Panc1 (cell line): ENCODE data around the gene CCL16. TPM values are rescaled to one million over a fixed set of nuclear protein-coding genes. Genes with fewer than 3 reads are reported as not detected.

Experiments
- ATAC-seq: fragments of 200-7000 bp; cut with Tn5 transposase; 2 replicates; pipeline ENCODE4 v1.9.1; 2020; ENCODE audit warnings: mild to moderate bottlenecking, moderate library complexity
- BruUV-seq: library from RNA; stranded (reverse); fragments of 400-500 nt; replicated peaks from 2 replicates; lab custom pipeline; 2021; lab: Mats Ljungman, UMichigan
- CTCF ChIA-PET: fragments of 300-600 bp; sonication (Branson Sonifier 250); formaldehyde crosslinking; loops from one replicate; lab custom pipeline; 2022; ENCODE audit warnings: antibody characterized with exemption; lab: Charles Lee
- POLR2A ChIA-PET: fragments of 300-600 bp; sonication (Branson Sonifier 250); formaldehyde crosslinking; loops from one replicate; lab custom pipeline; 2022; ENCODE audit warnings: antibody characterized with exemption; lab: Charles Lee
- DNase-seq: peaks from one replicate; pipeline ENCODE4 v3.0.0-alpha.2; 2010; ENCODE audit warnings: low read depth, low spot score
- H3K27ac ChIP-seq: 2 replicates; pipeline ENCODE4 v1.5.1; 2011; ENCODE audit warnings: mild to moderate bottlenecking, low read length, inconsistent platforms
- H3K27me3 ChIP-seq: fragments of 200-500 bp; sonication (Bioruptor generic); 2 replicates; pipeline ENCODE4 v1.6.0; 2014; ENCODE audit warnings: low read length, inconsistent platforms; ENCODE audit not compliant: control insufficient read depth, insufficient read depth
- H3K36me3 ChIP-seq: fragments of 200-500 bp; sonication (Bioruptor generic); 2 replicates; pipeline ENCODE4 v1.5.1; 2014; ENCODE audit warnings: inconsistent platforms, mild to moderate bottlenecking, low read length, moderate library complexity; ENCODE audit not compliant: control insufficient read depth, insufficient read depth
- H3K4me1 ChIP-seq: 2 replicates; pipeline ENCODE4 v1.5.1; 2011; ENCODE audit warnings: inconsistent platforms, mild to moderate bottlenecking, low read length, moderate library complexity; ENCODE audit not compliant: control insufficient read depth, insufficient read depth
- H3K4me3 ChIP-seq, 2 experiments: 2 replicates each; pipeline ENCODE4 v1.5.1; 2011 to 2012; ENCODE audit warnings: low read depth in 2 of 2, low read length in 2 of 2, mild to moderate bottlenecking in 2 of 2, inconsistent platforms in 1 of 2, moderate library complexity in 1 of 2
- H3K9me3 ChIP-seq: fragments of 200-500 bp; sonication (Bioruptor generic); 2 replicates; pipeline ENCODE4 v1.5.1; 2014; ENCODE audit warnings: low read depth, mild to moderate bottlenecking, inconsistent platforms, low read length, moderate library complexity; ENCODE audit not compliant: control insufficient read depth, insufficient read depth
- CTCF ChIP-seq: fragments of 450-650 bp; IDR thresholded peaks from 2 replicates; pipeline ENCODE4 v1.5.1; 2017; ENCODE audit warnings: mild to moderate bottlenecking
- POLR2AphosphoS5 ChIP-seq: IDR thresholded peaks from 2 replicates; pipeline ENCODE4 v1.6.1; 2012; ENCODE audit warnings: mild to moderate bottlenecking, low read depth, low read length, moderate library complexity
- REST ChIP-seq, 2 experiments: IDR thresholded peaks; 2 replicates each; pipeline ENCODE4 v1.6.1; 2011 to 2012; ENCODE audit warnings: low read depth in 2 of 2, control low read depth in 1 of 2, low read length in 1 of 2, mild to moderate bottlenecking in 1 of 2, moderate library complexity in 1 of 2; ENCODE audit not compliant: insufficient read depth in 1 of 2
- SIN3A ChIP-seq: IDR thresholded peaks from 2 replicates; pipeline ENCODE4 v1.6.1; 2012; ENCODE audit warnings: low read depth, mild to moderate bottlenecking, low read length, moderate library complexity, borderline replicate concordance; ENCODE audit not compliant: insufficient read depth
- TCF7L2 ChIP-seq: IDR thresholded peaks from 2 replicates; pipeline ENCODE4 v1.6.1; 2011; ENCODE audit warnings: mild to moderate bottlenecking, low read depth, low read length, inconsistent platforms
- in situ Hi-C: cut with HindIII; loops from 2 replicates; pipeline ENCODE4 v1.10.0; 2016; ENCODE audit warnings: low sequenced_read_pairs, low pct_unique_long_range_greater_than_20kb
- intact Hi-C: fragments of 100-400 bp; cut with micrococcal nuclease; formaldehyde crosslinking; loops from one replicate; pipeline ENCODE4 v1.10.0; 2022; ENCODE audit not compliant: unreplicated experiment
- total RNA-seq: library from RNA; stranded (reverse); gene quantifications from one replicate; pipeline ENCODE4 v1.2.1, GENCODE V29; 2021; ENCODE audit not compliant: unreplicated experiment

Gene CCL16
- total RNA-seq, 1 experiment from 2014 or later = not detected

- Histone ChIP-seq H3K27ac (no peak overlapping the region), H3K4me1 (no peaks in the 10 kb centered on the region), H3K36me3 (no peaks in the 10 kb centered on the region), H3K4me3 (no peak overlapping the region), H3K9me3 (no peaks in the 10 kb centered on the region), H3K27me3 (no peaks in the 10 kb centered on the region; the same call in 1 of the 2 replicates)
- DNase-seq = no peak
- in situ Hi-C loops (no loop called here), intact Hi-C loops (no loop called here)
- no peak for ATAC-seq
- no peak for TF ChIP-seq CTCF
- TF ChIP-seq TCF7L2 = no peak
- no peak for TF ChIP-seq POLR2AphosphoS5
- no peak for TF ChIP-seq REST (IDR thresholded peaks at IDR 0.05; ENCODE audit: insufficient read depth in 1 of 2, low read depth in 2 of 2, low read length in 1 of 2)
- TF ChIP-seq SIN3A = no peak
- ChIA-PET CTCF (no interaction called here), POLR2A (no interaction called here)
- BruUV-seq = no TSS peak
Measured at GRCh38 chr17:35988164-35988563, 6.9 kb upstream of the CCL16 start.

GRCh38 chr17:35986643-35987042 lies 5.3 kb upstream of the CCL16 start, which contains the start of gene CCL14:
Gene CCL14 (minus strand): TSS chr17:35986729. CDS start chr17:35986649, 80 bp downstream.
- no TSS peak for BruUV-seq
- CTCF ChIA-PET = interaction anchor here (1.3 kb wide), 1 partner anchor 11 kb away, joined by 3 read pairs; no protein-coding TSS in a partner anchor
- TF ChIP-seq REST (IDR thresholded peaks at IDR 0.05; ENCODE audit: insufficient read depth in 1 of 2, low read depth in 2 of 2, low read length in 1 of 2) (no peak), TCF7L2 (no peak), SIN3A (no peak), POLR2AphosphoS5 (no peak), CTCF (no peak)
- Histone ChIP-seq H3K9me3 (no peaks in the 10 kb centered on the region), H3K4me1 (no peaks in the 10 kb centered on the region), H3K27me3 (no peaks in the 10 kb centered on the region; the same call in 1 of the 2 replicates), H3K36me3 (no peaks in the 10 kb centered on the region), H3K4me3 (no peak within 1 kb of the TSS), H3K27ac (no peak within 1 kb of the TSS)
- ATAC-seq (no peak), DNase-seq (no peak)
- intact Hi-C loops = no loop called here
- POLR2A ChIA-PET = no interaction called here
- in situ Hi-C loops = no loop called here
